ELR (cell line): Measurements from ENCODE around the gene PUS3.

Experiments
- DNase-seq: peaks from one replicate; pipeline ENCODE4 v3.0.0-alpha.2; 2015; ENCODE audit warnings: low read depth

Gene PUS3

GRCh38 chr11:125941619-125942611 is 38.9 kb upstream of the PUS3 start:
- peak; percentile 43 for DNase-seq

- DNase-seq = no peak
Measured at GRCh38 chr11:125941267-125941618, 38.2 kb upstream of the PUS3 start.

GRCh38 chr11:125940145-125940544 is 37.1 kb upstream of the PUS3 start:
- DNase-seq = no peak

DNA sequence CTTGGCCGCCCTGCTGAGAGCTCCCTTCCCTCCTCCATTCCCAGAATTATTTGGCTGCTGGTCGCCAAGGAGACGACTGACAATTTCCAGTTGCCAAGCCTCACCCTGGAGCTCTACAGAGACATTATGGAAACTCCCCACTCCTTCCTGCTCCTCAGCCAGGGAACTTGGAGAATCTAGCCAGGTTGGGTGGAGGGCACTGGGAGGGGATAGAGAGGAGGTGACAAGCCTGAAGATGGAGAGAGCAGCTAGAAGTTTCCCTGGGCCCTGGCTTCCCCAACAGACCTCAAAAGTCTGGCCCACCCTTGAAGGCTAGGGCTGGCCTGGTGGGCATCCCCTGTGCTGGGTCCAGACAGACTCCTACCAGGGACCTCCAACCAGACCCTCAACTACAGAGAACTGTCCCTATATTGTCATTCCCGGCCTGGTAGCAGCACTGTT is 36.1 kb upstream of the PUS3 start:
- DNase-seq = no peak

DNA sequence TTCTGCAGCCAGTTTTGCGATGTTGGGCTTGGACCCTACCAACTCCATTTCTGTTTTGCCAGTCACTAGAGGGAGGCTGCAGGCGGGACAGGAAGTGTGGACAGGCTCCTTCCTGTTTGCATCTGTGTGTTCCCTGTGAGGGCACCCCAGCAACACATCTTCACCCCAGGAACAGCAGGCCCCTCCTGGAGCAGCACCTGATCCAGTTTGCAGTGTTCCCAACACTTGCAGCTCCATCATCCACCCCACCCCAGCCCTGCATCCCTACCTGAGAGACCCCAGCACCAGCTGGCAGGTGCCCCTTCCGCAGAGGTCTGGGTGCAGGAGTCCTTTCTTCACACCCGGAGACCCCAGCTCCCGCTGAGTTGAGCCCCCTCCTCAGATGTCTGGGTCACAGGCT is 35.4 kb upstream of the PUS3 start:
- DNase-seq = no peak

DNA sequence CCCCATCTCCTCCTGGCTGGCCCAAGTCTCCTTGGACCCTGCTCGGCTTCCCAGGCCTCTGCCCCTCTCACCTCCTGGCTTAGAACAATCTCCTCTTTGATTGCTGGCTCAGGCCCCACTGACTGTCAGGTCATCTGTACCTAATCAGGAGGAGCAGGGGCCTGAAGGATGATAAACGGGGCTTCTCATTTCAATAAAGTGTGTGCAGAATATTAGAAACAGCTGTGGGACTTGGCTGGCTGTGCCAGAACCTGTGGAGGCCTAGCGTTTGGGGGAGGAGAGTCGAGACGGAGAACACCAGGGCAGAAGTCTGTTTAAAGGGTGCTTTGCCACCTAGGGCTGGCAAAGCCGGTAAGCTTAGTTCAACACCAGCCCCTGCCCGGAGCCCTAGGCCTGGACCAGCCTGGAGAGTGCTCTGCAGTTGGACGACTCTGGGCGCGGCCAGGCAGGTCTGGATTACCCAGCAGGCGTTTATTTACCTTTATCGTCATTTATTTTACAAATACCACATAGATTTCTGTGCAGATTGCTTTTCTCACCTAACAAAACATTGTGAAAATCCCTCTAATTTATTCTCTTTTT is 32.7 kb upstream of the PUS3 start:
- DNase-seq = no peak

- DNase-seq = no peak
Measured at GRCh38 chr11:125935056-125935455, 32.0 kb upstream of the PUS3 start.

- DNase-seq = no peak
Measured at GRCh38 chr11:125934473-125934872, 31.5 kb upstream of the PUS3 start.

- DNase-seq = no peak
Measured at GRCh38 chr11:125933030-125933813, 30.2 kb upstream of the PUS3 start.

- DNase-seq = no peak
Measured at GRCh38 chr11:125932301-125932700, 29.3 kb upstream of the PUS3 start.

- no peak for DNase-seq
Measured at GRCh38 chr11:125931668-125932067, 28.7 kb upstream of the PUS3 start.

- DNase-seq = no peak
Measured at GRCh38 chr11:125931116-125931515, 28.1 kb upstream of the PUS3 start.

DNA sequence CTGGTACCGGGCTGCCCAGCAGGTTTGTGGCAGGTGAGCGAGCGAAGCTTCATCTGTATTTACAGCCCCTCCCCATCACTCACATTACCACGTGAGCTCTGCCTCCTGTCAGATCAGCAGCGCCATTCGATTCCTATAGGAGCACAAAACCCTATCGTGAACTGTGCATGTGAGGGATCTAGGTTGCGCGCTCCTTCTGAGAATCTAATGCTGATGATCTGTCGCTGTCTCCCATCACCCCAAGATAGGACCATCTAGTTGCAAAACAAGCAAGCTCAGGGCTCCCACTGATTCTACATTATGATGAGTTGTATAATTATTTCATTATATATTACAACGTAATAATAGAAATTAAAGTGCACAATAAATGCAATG is 27.1 kb upstream of the PUS3 start:
- DNase-seq = no peak

GRCh38 chr11:125929445-125930075 is 26.6 kb upstream of the PUS3 start:
- DNase-seq = no peak

GRCh38 chr11:125926682-125927081 is 23.7 kb upstream of the PUS3 start:
- no peak for DNase-seq

DNA sequence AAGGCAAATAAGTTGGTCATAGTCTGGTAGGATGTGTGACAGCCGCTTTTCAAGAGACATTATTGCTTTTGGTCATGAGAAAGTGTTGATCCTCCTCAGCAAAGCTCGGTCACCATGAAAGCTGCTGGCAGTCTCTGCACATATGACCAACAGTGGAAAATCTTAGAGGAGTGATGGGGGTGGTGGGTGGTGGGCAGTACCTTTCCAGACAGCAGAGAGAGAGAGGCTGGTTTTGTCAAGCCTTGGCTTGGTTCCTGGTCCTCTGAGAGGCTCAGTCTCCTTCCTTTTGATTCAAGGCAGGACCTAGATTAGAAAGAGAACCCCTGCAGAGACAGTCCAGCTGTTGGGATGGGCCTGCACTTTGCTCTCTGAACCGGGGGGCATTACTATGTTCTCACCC is 22.8 kb upstream of the PUS3 start:
- DNase-seq = no peak

DNA sequence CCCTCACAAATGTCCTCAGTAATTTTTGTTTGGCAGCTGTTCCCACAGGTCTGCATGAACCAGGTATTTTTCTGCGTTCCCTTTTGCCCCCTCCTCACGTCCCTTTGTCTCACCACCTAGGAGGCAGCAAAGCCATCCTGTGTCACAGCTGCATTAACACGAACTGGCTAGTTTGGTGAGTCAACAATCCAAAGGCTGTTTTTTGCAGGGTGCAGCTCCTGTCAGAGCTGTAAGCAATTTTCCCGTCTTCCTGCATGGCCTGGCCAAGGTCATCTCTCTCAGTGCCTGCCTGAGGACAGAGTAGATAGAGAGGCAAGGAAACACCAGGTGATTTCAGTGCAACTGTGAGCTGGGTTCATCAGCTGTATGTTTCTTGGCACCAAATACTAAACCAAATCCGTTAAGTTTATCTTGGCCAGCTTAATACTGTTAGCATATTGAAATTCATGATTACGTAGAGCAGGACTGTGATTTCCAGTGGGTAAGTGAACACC is 22.3 kb upstream of the PUS3 start:
- DNase-seq = no peak

GRCh38 chr11:125924384-125925007 is 21.5 kb upstream of the PUS3 start:
- DNase-seq = no peak

DNA sequence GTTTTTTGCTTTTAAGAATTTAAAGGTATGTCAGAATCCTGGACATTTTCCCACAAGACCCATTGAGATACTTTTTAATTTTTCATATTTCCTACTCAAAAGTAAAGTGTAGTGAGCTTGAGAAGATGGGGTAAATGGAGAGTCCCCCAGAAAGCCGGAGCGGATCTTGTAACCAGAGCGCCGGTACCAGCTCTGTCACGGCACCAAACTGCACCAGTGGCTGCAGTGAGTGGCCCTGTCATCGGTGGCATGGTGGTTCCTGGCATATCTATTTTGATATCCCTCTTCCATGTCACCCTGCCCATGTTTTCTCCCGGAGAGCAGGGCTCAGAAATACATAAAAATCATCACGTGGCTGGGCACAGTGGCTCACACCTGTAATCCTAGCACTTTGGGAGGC is 20.6 kb upstream of the PUS3 start:
- no peak for DNase-seq

- peak; percentile 72 for DNase-seq
Measured at GRCh38 chr11:125923012-125923579, 20.1 kb upstream of the PUS3 start.

DNA sequence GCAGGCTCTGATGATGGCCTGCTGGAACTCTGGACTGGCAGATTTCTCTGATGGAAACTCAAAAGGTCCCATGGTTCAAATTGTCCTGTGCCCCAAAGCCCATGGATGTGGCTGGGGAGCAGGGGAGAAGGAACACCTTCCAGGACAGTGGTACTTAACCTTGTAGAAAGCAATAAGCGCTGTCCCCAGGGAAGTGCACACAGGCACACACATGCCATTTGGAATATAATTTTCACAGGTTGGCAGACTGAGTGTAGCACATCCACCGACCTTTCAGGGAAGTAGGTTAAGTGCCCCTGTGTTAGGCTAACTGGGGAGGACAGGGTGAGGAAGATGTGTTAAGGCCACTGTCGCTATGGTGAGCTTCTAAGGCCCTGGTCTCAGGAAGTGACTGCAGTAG is 19.1 kb upstream of the PUS3 start:
- no peak for DNase-seq
